ENCODE measurements around the gene BPI. TPM values are rescaled to one million over a fixed set of nuclear protein-coding genes. Genes with fewer than 3 reads are reported as not detected.

Gene BPI
- total RNA-seq, 1 experiment from 2014 or later, result not detected

GRCh38 chr20:38320221-38320620 lies 16.3 kb downstream of the BPI start:
- Histone ChIP-seq H2BK120ac (ENCODE audit: low read depth, low read length, poor library complexity, severe bottlenecking) (no peak overlapping the region), H3K18ac (ENCODE audit: insufficient read length, low read depth, low read length) (no peak overlapping the region), H2AK5ac (ENCODE audit: insufficient read length, low read length) (no peak overlapping the region), H2BK15ac (ENCODE audit: low read depth, low read length) (no peak overlapping the region), H3K4me1 (ENCODE audit: insufficient read depth, low read length) (no peaks in the 10 kb centered on the region), H3K14ac (ENCODE audit: insufficient read depth, low read length) (no peak overlapping the region), H3T11ph (ENCODE audit: low read length) (no peak overlapping the region), H3K79me1 (ENCODE audit: insufficient read depth, low read depth, low read length, poor library complexity, severe bottlenecking) (no peaks in the 10 kb centered on the region), H2AFZ (ENCODE audit: low read length) (no peak overlapping the region), H3K79me2 (ENCODE audit: insufficient read depth, low read length) (no peaks in the 10 kb centered on the region; the same call in 1 of the 2 replicates), H3K27me3 (ENCODE audit: insufficient read depth, low read length) (no peaks in the 10 kb centered on the region), H3K4ac (ENCODE audit: low read depth, low read length) (no peak overlapping the region), H3K23ac (ENCODE audit: insufficient read length, low read depth, low read length) (no peak overlapping the region), H3K27ac (ENCODE audit: insufficient read length, low read depth, low read length) (no peak overlapping the region), H3K56ac (ENCODE audit: insufficient read length, low read depth, low read length) (no peak overlapping the region), H4K5ac (ENCODE audit: insufficient read length, low read depth, low read length) (no peak overlapping the region), H3K4me2 (ENCODE audit: insufficient read depth, insufficient read length, low read length) (no peak overlapping the region), H2BK20ac (ENCODE audit: low read depth, low read length, poor library complexity, severe bottlenecking) (no peak overlapping the region), H3K9me3 (ENCODE audit: control insufficient read depth, low read depth, low read length) (no peaks in the 10 kb centered on the region), H2BK12ac (ENCODE audit: insufficient read length, low read depth, low read length) (no peak overlapping the region), H2BK5ac (ENCODE audit: insufficient read length, low read length) (no peak overlapping the region), H4K8ac (replicated peaks; ENCODE audit: insufficient read length, low read depth, low read length) (no peak overlapping the region), H3K9ac (ENCODE audit: extremely low read depth, insufficient read length, low read length) (no peak overlapping the region), H3K23me2 (ENCODE audit: insufficient read length, low read depth, low read length, poor library complexity, severe bottlenecking) (no peaks in the 10 kb centered on the region), H4K91ac (ENCODE audit: insufficient read length, low read depth, low read length) (no peak overlapping the region), H4K20me1 (ENCODE audit: control insufficient read depth, insufficient read depth, insufficient read length) (no peaks in the 10 kb centered on the region)
- no peaks in the 10 kb centered on the region for H3K36me3 Mint-ChIP-seq (ENCODE audit: insufficient read depth in 1 of 3, low read depth in 3 of 3)
- no CpG with 5 or more reads among the region's 6 CpGs for WGBS (ENCODE audit: extremely low coverage, insufficient read length, low lambda C conversion rate)
- peaks cover 29% of the 10 kb centered on the region for H3K27me3 Mint-ChIP-seq (ENCODE audit: low read depth)
- H3K4me3 Mint-ChIP-seq, result no peak overlapping the region
- no peaks in the 10 kb centered on the region for H3K9me3 Mint-ChIP-seq
- H3K27ac Mint-ChIP-seq, result no peak overlapping the region
- TF ChIP-seq, protein P1, sequence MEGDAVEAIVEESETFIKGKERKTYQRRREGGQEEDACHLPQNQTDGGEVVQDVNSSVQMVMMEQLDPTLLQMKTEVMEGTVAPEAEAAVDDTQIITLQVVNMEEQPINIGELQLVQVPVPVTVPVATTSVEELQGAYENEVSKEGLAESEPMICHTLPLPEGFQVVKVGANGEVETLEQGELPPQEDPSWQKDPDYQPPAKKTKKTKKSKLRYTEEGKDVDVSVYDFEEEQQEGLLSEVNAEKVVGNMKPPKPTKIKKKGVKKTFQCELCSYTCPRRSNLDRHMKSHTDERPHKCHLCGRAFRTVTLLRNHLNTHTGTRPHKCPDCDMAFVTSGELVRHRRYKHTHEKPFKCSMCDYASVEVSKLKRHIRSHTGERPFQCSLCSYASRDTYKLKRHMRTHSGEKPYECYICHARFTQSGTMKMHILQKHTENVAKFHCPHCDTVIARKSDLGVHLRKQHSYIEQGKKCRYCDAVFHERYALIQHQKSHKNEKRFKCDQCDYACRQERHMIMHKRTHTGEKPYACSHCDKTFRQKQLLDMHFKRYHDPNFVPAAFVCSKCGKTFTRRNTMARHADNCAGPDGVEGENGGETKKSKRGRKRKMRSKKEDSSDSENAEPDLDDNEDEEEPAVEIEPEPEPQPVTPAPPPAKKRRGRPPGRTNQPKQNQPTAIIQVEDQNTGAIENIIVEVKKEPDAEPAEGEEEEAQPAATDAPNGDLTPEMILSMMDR (conservative IDR thresholded peaks at IDR 0.05), result no peak
- peaks cover 0 to 3% of the 10 kb centered on the region in 2 experiments; a peak in 1 of 4 replicates for H3K4me1 Mint-ChIP-seq
- DNase-seq, result no peak
